HG02943 (cell line): Measurements from ENCODE around the gene ADK.

ENCODE experiments used
- ATAC-seq: cut with Tn5 transposase; IDR thresholded peaks from one replicate; pipeline ENCODE4 v1.9.1; 2021; ENCODE audit warnings: mild to moderate bottlenecking, low read depth, moderate library complexity; ENCODE audit not compliant: unreplicated experiment

ADK gene

DNA sequence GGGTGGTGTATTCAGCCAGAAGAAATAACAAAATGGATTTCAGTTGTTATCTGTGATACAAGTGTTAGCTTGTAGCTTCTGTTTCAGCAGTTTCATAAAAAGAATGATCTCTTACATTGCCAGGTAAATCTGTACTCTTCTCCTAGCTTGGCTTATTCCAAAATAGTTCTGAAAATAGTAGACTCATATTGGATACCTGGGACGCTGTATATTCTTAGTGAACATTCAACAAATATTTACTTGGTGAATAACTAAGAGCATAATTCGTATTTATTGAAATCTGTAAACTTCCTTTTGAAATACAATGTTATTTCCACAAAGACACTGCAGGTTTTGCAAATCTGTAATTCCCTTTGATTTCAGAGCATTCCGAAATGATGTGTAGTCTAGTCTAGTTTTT is 249.2 kb downstream of the ADK start:
- ATAC-seq, result no peak

DNA sequence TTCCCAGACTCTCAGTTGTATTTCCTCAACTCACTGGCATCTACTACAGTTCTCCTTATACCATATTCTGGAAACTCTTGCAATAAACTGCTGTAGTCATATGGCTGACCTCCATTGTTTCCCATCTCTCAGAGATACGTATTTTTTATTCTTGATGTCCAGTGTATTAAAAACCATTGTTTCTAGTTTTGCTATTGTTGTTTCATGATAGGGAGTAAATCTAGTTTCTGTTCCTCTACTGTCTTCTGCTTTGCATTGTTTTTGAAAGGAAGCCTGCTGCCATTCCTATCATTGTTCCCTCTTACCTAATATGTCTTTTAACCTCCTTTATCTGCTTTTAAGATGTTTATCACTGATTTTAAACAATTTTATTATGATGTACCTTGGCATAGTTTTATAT is 255.0 kb downstream of the ADK start:
- ATAC-seq, result no peak

DNA sequence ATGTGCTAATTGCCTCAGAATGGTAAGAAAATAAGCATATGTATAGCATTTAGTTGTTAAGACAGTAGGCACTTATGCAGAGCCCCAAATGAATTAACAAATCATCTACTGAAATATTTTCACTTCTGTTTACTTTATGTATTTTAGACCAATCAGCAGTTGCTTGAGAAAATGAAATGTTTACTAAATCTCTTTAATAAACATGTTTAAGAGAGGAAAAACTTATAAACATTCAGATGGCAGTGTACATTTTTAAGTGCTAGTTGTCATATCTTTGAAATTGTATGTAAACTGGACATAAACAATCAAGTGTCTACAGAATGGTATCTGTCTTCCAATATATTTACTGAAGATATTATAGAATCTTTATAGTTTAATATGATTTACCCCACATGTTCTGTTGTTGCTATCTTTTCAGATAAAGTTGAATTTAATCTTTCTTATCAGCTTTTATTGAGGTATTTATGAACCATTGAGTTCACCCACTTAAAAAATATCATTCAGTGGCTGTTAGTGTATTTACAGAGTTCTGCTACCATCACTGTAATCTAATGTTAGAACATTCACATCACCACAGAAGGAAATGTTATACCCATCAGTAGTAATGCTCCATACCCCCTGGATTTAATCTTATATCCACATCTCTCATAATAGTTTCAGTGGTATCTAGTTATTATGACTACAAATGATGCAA is 264.3 kb downstream of the ADK start:
- no peak for ATAC-seq

DNA sequence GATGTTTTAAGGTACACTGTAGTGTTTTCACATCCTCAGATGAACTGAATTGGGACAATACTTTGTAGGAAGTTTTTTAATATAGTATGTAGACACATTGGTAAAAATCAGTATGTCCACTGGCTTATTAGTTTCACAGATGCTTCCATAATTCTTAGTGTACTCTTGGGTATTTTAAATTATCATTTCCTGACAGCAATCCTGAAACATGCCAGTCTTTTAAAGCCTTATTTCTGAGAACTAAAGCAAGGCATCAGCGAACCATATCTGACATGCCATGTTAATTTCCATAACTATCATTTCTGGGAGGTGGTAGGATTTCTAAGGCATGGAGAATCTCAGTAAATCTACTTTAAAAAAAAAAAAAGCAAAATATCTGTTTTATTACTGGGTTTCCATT is 266.4 kb downstream of the ADK start:
- ATAC-seq, result no peak

DNA sequence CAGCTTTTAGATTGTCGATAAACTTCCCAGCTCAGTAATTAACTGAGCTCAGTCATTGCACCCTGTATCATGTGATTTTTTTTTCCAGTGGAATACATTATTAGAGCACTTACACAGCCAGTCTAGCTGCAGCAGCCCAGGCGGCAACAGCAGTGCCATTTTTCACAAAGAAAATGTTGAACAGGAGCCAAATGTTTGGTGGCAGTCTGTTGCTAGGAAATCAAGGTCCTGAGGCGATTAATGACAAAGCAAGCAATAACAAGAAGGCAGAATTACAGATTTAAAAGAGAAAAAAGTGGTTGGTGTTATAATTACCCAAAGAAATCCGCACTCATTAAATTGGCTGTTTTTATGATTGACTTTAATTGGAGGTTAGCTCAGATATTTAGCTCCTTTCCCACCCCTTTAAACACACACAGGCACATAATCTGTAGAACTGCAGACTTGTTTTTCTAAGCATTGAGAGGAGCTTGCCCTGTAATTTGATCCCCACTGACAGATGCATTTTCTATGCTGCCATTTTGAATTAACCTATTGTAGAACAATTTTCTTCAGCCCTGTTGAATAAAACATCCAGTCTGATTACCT is 267.4 kb downstream of the ADK start:
- no peak for ATAC-seq

DNA sequence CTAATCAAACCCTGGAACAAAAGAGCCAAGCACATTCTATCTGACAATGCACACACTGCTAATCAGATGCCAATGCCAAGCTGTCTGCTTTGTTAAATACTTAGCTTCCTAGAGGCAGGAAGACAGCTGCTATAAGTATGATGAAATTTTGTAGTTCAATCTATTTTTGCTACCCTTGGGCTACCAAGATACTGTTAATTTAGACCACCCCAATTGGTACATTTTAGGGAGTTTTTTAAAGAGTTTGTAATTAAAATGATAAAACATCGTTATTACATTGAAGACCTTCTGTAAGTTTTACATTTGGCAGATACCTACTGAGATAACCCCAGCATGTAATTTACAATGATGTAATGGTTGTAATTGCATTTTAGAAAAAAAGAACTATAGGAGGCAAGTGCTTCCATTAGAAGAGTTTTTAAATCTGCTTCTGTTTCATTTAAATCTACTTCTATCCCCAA is 268.5 kb downstream of the ADK start:
- ATAC-seq, result no peak

DNA sequence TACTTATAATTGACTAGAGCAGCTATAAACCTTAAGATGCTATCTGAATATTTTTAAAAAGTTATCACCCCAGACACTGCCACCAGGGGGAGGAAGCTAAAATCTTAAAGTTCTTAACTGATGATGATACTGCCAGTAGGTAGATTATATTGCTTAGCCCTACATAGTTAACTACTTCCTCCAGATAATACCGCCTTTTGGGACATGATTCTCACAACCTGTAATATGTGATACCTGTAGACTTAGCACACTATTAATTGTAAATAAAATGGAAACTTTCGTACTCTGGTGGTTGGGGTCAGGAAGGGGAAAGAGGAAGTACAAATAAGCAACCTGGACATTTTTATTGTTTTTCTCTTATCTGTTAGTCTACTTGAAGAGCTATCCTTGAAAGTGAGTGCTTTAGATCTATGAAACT is 268.9 kb downstream of the ADK start:
- no peak for ATAC-seq

DNA sequence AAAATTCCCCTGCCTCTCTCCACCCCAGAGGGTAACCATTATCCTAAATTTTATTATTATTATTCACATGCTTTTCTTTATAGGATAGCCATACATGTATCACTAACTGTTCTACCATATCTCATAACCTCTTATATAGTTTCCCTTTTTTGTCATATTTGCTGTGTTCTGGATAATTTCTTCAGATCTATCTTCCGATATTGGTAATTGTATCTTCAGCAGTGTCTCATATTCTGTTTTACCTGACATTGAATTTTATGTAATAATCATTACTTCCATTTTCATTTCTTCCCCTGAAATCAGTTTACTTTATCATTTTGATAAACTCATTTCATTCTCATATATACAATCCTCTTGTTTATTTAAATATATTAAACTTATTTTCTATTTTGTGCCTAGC is 273.5 kb downstream of the ADK start:
- no peak for ATAC-seq

DNA sequence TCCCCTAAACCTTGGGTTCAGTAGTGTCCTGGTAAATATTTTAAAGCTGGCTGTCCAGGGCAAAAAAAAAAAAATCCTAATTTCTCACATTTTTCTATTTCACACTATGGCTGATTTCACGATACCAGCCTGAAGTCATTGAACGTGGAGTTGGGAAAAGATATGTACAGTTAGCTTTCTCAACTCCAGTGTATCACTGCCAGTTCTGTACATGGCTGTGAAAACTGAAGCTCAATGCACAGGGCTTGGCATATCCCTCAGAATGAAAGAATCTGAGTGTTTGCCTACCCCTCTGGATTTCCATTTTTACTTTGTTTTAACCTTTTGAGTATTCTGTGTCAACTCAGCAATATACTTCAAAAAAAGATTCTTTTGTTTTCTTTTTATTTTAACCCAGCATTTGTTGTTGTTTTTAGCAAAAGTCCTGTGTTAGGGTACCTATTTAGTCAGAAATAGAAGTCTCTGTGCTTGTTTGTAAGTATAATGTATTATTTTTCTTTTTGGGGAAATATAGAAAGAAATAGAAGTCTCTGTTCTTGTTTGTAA is 274.5 kb downstream of the ADK start:
- no peak for ATAC-seq

DNA sequence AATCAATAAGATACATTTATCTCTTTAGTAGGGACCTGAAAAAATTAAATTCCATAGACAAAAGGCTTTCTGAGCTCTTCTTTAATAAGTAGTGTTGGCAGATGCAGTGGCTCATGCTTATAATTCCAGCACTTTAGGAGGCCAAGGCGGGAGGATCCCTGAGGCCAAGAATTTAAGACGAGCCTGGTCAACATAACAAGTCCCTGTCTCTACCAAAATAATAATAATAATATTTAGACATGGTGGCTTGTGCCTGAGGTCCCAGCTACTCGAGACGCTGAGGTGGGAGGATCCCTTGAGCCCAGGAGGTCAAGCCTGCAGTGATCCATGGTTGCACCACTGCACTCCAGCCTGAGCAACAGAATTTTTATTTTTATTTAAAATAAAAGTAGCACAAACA is 280.8 kb downstream of the ADK start:
- ATAC-seq, result no peak

DNA sequence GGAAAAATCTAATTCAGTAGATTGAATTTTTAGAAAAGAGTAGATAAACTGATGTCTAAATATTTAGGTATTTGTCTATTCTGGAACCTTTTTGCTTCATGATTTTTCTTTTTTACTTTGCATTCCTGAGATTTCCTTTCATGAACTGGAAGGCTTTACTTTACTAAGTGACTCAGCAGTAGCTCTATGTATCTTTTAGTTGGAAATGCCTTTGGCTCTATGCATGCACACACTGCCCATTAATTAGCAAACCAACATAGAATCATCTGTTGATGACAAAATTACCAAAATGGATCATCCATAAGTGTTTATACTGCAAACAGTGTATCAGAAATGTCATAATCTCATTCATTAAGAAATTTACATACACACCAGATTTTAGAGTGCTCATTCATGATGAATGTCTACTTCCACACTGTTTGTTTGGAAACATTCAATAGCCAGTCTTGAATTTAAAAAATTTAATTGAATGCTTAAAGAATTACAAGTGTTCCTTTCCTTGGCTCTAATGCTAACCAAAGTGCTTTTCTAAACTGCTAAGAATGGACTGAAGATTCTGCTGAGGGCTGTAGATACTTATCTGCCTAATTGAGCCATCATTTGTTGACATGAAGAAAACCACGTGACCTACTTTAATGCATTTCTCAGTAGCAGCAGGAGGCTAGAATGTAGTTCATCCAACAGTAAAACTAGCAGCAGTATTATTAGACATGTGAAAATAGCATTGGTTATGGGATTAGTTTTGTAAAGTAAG is 282.0 kb downstream of the ADK start:
- no peak for ATAC-seq

DNA sequence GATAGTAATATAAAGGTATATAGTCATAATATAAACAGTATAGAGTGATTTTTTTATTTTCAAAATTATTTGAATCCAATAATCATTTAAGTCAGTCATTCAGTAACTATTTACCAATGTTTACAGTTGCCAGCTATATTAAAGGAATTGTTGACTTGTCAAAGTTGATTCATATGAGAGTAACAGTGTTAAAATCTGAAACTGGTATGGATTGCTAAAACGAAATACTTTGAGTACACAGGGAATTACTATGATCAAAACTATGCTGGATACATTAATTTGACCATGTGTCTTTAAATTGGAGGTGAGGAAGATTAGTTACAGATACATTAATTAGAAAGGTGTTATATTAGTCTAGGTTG is 282.6 kb downstream of the ADK start:
- ATAC-seq, result no peak

DNA sequence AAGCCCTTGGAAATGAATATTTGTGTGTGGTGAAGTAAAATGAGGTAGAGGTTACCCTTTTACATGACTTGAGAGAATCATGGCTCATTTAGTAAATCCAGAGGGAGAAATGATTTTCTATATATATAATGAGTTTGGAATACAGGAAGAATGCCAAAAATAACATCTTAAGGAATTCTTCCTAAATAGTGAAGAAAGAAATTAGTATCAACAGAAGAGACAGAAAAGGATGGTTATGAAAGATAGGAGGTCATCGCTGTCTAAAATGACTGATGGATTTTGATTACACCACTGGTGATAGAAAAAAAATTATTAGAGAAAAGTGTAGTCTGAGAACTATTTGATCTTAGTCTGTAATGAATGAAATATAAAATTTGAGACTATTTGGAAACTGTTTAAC is 283.0 kb downstream of the ADK start:
- ATAC-seq, result no peak

DNA sequence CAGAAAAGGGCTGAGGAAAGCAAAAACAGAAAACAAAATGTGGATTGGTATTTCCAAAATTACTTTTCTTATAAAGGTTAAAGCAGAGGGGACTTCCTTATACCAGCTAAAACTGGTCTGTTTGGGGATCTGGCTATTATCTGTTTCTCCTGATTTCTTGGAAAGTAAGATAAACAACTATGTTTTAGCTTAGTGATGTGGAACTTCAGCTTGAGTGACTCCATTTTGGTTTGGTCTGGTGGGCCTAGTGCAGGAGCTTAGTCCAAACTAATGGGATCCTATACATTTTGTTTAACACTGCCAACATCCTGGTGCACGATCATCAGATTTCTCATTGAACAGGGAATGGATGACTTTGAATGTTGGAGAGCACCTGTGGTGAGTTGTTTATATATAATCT is 283.5 kb downstream of the ADK start:
- no peak for ATAC-seq

DNA sequence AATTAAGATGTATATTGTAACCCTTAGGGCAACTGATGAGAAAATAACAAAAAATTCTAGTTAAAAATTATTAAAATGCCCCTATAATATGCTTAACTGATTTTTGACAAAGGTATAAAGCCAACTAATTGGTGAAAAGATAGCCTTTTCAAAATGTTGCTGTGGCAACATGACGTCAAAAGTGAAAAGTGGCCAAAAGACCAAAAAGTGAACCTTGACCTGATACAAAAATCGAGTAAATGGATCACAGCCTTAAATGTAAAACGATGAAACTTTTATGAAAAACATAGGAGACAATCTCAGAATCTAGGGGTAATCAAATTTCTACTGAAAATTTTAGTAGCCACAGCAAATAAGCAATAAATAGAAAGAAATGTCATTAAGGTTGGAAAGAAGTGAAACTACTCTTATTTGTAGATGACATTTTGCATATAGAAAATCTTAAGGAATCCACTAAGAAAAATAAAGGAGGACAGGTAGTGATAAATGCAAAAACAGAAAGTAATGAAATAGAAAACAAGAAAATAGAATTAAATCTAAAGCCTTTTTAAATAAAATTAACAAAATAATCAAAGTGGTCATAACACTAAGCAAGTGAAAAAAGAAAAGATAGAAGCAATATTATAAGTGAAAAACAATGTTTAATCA is 285.6 kb downstream of the ADK start:
- ATAC-seq, result no peak

DNA sequence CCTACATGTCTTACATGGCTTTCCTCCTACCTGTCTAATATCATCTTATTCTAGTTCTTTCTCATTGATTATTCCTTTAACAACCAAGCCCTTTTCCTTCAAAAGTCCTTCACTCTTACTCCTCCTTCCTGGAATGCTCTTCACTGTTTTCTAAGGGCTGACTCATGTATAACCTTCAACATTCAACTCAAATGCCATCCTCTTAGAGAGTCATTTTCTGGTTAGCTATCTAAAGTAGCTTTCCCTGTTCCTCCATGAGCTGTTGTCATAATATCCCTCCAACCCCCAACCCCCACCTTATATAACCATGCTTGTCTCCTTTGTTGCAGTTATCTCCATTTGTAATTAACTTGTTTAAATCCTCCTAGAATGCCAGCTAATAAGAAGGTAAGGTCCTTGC is 286.8 kb downstream of the ADK start:
- no peak for ATAC-seq

DNA sequence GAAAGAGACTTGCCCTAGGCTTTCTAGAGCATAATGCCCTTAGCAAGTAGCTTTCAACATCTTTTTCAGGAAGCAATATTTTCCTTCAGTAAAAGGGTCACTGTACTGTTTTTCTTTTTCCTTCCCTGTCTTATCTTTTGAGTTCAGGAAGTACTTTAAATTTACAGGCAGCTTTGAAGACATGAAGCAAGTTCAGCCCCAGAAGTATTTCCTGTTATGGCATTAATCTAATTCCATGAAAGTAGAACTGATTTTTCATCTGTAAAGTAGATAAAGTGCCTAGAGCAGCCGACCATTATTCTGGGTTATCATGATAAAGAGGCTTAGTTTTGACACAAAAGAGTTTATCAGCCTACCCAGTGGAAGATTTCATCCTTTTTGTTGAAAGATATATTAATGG is 288.2 kb downstream of the ADK start:
- ATAC-seq, result no peak

DNA sequence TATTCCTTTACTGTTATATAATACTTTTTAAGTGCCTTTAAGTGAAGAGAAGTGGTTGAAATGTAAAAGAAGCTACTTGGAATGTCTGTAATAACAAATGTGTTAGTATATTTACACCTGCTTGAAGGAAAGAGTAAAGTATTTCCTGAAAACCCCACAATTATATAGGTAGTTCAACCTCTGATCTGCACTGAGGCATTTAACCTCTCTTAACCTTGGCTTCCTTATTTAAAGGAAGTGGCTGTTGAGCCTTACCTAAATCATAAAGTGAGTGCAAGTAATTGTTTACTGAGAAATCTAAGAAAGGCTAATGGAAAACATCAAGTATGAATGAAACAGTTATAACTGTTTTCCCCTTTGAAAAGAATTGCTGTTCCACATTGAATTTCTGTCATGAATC is 294.5 kb downstream of the ADK start:
- ATAC-seq, result no peak

DNA sequence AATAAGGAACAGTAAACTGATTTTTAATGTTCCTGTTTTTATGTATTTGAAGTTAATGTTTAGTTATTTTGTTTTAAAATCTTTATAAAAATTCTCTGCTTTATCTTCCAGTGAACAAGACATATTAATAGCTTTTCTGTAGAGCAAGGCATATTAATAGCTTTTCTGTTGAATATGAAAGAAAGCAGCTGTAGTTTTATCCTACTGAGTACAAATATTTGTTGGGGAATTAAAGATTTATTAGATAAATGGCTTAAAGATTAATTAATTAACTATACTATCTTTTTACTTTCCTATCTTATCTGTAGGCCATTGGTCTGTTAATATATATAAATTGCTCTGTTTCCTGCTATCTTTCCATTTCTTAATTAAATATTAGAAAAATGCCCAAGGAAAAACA is 299.6 kb downstream of the ADK start:
- ATAC-seq, result no peak

DNA sequence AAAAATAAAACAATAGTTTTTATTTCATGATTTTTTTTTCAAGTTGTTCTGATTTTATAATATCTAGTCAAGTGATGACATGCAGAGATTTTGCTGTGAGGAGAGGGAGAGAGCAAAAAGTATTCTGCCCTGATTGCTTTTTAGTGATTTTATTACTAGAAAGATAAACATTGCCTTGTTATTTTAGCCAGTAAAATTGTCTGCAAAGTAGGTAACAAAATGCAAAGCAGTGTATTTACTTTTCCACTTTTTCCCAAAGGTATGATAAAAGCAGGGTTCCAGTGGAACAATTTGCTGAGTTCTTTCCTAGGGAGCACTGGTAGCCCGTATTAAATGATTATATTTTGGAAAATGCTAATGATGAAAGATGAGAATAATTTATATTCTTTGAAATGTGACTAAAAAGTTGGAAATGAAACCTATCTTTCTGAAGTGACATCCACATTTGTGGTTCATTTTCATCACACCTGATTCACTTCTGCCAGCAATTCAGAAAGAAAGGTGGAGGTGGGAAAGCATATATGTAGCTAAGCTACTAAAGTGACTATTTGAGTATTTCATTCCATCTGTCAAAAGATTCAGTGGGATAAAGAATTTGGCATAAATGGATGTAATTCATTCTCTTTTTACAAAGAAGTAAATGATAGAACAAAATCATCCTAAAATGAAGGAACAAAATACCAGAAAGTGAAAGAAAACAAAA is 300.3 kb downstream of the ADK start:
- ATAC-seq, result no peak

DNA sequence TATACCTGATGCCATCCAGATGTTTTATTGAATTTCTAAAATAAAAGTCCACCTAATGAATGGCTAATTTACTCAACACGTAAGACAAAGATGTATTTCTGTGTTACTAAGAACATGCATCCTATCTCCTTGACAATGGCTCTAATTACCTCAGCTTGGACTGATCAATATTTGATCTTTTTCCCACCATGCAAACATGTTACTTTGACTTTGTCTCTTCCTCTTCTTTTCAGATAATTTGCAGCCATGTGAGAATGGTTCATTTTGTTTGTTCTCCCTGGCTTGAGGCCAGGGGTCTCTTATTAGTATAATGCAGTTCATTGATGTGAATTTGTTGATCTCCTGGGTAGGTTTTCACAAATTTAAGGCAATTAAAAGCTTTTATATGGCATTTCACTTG is 302.1 kb downstream of the ADK start:
- ATAC-seq, result no peak
